HPDE6-E6E7 (cell line): ENCODE results near the gene GPX6.
"Not testable (repeated sequence)": the region's sequence is repeated elsewhere in the genome, so short reads cannot be mapped to it uniquely, and the experiment has no call there.

Source experiments
- DNase-seq: peaks from one replicate; pipeline ENCODE4 v3.0.0; 2011; ENCODE audit warnings: missing footprints; ENCODE audit errors: extremely low spot score

The GPX6 gene

GRCh38 chr6:28515676-28516075 is at the start of gene GPX6:
TSS of gene GPX6 (minus strand) at chr6:28515793. CDS start at chr6:28515743, 50 bp downstream.
- no peak for DNase-seq

GRCh38 chr6:28563430-28564095 is 48.0 kb upstream of the GPX6 start:
- no peak for DNase-seq

GRCh38 chr6:28558629-28559028 is 43.0 kb upstream of the GPX6 start:
- DNase-seq, result no peak

- DNase-seq, result no peak
Measured at GRCh38 chr6:28555136-28555535, 39.5 kb upstream of the GPX6 start.

- DNase-seq, result no peak
Measured at GRCh38 chr6:28553986-28554881, 38.6 kb upstream of the GPX6 start.

GRCh38 chr6:28553384-28553985 is 37.9 kb upstream of the GPX6 start:
- DNase-seq, result no peak

- no peak for DNase-seq
Measured at GRCh38 chr6:28551891-28552666, 36.5 kb upstream of the GPX6 start.

- DNase-seq, result not testable (repeated sequence)
Measured at GRCh38 chr6:28547003-28547402, 31.4 kb upstream of the GPX6 start.

- DNase-seq, result no peak
Measured at GRCh38 chr6:28545955-28546354, 30.4 kb upstream of the GPX6 start.

GRCh38 chr6:28543651-28544610 is 28.3 kb upstream of the GPX6 start:
- DNase-seq, result no peak

- peak; percentile 77 for DNase-seq
Measured at GRCh38 chr6:28542440-28543296, 27.1 kb upstream of the GPX6 start.

GRCh38 chr6:28541996-28542395 is 26.4 kb upstream of the GPX6 start:
- no peak for DNase-seq

GRCh38 chr6:28537509-28538140 is 22.0 kb upstream of the GPX6 start:
- DNase-seq, result peak; percentile 56

GRCh38 chr6:28537065-28537464 is 21.5 kb upstream of the GPX6 start:
- DNase-seq, result no peak

- no peak for DNase-seq
Measured at GRCh38 chr6:28534875-28535274, 19.3 kb upstream of the GPX6 start.

GRCh38 chr6:28534306-28534705 is 18.7 kb upstream of the GPX6 start:
- no peak for DNase-seq

- DNase-seq, result no peak
Measured at GRCh38 chr6:28531479-28532128, 16.0 kb upstream of the GPX6 start.

- DNase-seq, result no peak
Measured at GRCh38 chr6:28530777-28531176, 15.2 kb upstream of the GPX6 start.
